NCI-H187 (cell line): ENCODE data around the gene DTNB.
"Not testable (repeated sequence)": the region's sequence is repeated elsewhere in the genome, so short reads cannot be mapped to it uniquely, and the experiment has no call there.

ENCODE experiments used
- DNase-seq, 2 experiments: peaks; one replicate each; lab custom pipeline; 2025; lab: John Stamatoyannopoulos, UW

The DTNB gene

GRCh38 chr2:25684577-25685473, 11.4 kb upstream of the DTNB start:
- no peak for DNase-seq

- DNase-seq = no peak
Measured at GRCh38 chr2:25682082-25682481, 8.7 kb upstream of the DTNB start.

GRCh38 chr2:25677877-25678276, 4.5 kb upstream of the DTNB start:
- DNase-seq = no peak

GRCh38 chr2:25674077-25674362, 643 bp upstream of the DTNB start:
- no peak for DNase-seq

- DNase-seq = peak; percentile 46 to 69
Measured at GRCh38 chr2:25672494-25673299, 680 bp downstream of the DTNB start.

GRCh38 chr2:25671622-25672021, 1.8 kb downstream of the DTNB start:
- DNase-seq = no peak

- DNase-seq = no peak
Measured at GRCh38 chr2:25669520-25669919, 3.9 kb downstream of the DTNB start.

GRCh38 chr2:25666218-25666617, 7.2 kb downstream of the DTNB start:
- no peak for DNase-seq

- DNase-seq = not testable (repeated sequence)
Measured at GRCh38 chr2:25665429-25665828, 7.9 kb downstream of the DTNB start.

GRCh38 chr2:25664965-25665307, 8.4 kb downstream of the DTNB start:
- DNase-seq = no peak

- DNase-seq = no peak
Measured at GRCh38 chr2:25664183-25664964, 9.0 kb downstream of the DTNB start.

- no peak for DNase-seq
Measured at GRCh38 chr2:25655316-25655715, 18.1 kb downstream of the DTNB start.

- no peak for DNase-seq
Measured at GRCh38 chr2:25654801-25655200, 18.6 kb downstream of the DTNB start.

GRCh38 chr2:25651782-25652455, 21.5 kb downstream of the DTNB start:
- DNase-seq = no peak

- DNase-seq = no peak
Measured at GRCh38 chr2:25651066-25651465, 22.3 kb downstream of the DTNB start.

GRCh38 chr2:25650256-25650655, 23.1 kb downstream of the DTNB start:
- DNase-seq = no peak

GRCh38 chr2:25649786-25650185, 23.6 kb downstream of the DTNB start:
- DNase-seq = no peak

GRCh38 chr2:25642298-25642697, 31.1 kb downstream of the DTNB start:
- no peak for DNase-seq

- no peak for DNase-seq
Measured at GRCh38 chr2:25639696-25640095, 33.7 kb downstream of the DTNB start.

GRCh38 chr2:25639131-25639530, 34.2 kb downstream of the DTNB start:
- no peak for DNase-seq

- no peak for DNase-seq
Measured at GRCh38 chr2:25635797-25636196, 37.6 kb downstream of the DTNB start.

- DNase-seq = not testable (repeated sequence)
Measured at GRCh38 chr2:25633801-25634200, 39.6 kb downstream of the DTNB start.
